ENCODE measurements around the gene EML2.

Gene EML2

DNA sequence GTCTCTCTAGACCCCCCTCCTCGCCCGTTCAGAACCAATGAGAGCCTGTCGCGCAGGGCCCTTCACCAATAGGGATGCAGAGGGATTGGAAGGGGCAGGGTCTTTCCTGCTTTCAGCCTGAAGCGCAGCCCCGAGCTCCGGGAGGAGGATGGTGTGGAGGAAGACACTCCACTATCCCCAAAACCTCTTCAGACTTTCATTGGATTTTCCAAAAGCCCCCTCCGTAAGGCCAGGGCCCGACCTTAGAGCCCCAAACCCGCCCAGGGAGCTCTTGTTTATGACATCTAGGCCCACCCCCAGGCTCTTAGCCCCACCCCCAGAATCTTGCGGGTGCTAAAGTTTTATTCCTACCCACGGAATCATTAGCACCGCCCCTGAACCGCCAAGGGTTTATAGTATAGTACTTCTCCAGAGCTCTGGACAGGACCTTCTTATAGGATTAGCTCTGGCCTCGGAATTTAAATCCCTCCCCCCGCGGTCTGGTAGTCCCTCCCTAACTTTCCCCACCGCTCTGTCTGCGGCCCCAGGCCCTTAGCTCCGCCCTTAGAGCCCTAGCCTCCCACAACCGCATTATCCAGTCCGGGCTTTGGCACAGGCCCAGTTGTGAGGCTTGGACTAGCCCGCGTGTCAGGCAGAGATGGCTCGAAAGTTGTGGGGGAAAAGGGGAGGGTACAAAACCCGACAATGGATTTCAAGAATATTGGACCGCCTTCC lies 6.6 kb upstream of the EML2 start:
- TF ChIP-seq, protein P1, sequence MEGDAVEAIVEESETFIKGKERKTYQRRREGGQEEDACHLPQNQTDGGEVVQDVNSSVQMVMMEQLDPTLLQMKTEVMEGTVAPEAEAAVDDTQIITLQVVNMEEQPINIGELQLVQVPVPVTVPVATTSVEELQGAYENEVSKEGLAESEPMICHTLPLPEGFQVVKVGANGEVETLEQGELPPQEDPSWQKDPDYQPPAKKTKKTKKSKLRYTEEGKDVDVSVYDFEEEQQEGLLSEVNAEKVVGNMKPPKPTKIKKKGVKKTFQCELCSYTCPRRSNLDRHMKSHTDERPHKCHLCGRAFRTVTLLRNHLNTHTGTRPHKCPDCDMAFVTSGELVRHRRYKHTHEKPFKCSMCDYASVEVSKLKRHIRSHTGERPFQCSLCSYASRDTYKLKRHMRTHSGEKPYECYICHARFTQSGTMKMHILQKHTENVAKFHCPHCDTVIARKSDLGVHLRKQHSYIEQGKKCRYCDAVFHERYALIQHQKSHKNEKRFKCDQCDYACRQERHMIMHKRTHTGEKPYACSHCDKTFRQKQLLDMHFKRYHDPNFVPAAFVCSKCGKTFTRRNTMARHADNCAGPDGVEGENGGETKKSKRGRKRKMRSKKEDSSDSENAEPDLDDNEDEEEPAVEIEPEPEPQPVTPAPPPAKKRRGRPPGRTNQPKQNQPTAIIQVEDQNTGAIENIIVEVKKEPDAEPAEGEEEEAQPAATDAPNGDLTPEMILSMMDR (conservative IDR thresholded peaks at IDR 0.05) = no peak
- peak overlapping the region; percentile 59 for H3K27ac ChIP-seq

GRCh38 chr19:45645068-45645630 lies 6.0 kb upstream of the EML2 start:
- TF ChIP-seq, protein P1 (conservative IDR thresholded peaks at IDR 0.05) = no peak
- peak overlapping the region; percentile 59 for H3K27ac ChIP-seq

DNA sequence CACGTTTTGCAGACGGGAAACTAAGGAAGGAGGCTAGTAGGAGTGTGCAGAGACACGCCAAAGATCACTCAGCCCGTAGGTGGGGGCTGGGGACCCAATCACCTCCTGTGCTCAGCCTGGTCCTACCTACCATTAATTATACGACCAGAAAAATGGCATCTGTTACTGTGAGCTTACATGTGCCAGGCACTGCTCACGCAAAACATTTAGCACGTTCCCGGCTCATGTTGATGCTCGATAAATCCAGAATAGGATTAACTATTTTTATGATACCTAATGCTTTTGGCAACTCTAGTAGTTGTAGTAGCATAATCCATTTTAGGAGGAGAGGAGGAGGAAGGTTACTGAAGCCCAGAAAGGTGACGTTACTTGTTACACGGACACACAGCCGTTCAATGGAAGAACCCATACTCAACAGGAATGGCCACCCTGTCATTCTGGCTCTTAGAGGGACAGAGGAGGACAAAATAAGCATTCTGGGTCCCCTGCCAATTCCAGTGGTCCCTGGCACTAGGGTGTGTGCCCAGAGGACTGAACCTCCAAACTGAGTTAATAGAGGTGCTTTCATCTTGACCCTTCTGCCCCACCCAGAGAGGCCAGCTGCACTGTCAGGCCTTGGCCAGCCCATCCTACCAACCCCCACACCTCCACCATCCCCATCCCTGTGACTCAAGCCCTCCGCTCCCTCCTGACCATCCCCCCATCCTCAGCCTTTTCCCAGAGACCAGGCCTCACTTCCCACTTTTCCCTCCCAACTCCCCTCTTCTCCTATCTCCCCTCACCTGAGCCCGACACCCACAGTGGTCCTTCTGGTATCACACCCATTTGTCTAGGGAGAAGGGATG lies 5.0 kb upstream of the EML2 start:
- TF ChIP-seq, protein P1 (conservative IDR thresholded peaks at IDR 0.05) = no peak
- H3K27ac ChIP-seq = peak overlapping the region; percentile 79

- peak overlapping the region; percentile 79 for H3K27ac ChIP-seq
- TF ChIP-seq, protein P1 (conservative IDR thresholded peaks at IDR 0.05) = peak; percentile 99
Observed at GRCh38 chr19:45643024-45643926, 4.1 kb upstream of the EML2 start.

- TF ChIP-seq, protein P1 (conservative IDR thresholded peaks at IDR 0.05) = no peak
- peak overlapping the region; percentile 79 for H3K27ac ChIP-seq
Observed at GRCh38 chr19:45641274-45642105, 2.3 kb upstream of the EML2 start.

DNA sequence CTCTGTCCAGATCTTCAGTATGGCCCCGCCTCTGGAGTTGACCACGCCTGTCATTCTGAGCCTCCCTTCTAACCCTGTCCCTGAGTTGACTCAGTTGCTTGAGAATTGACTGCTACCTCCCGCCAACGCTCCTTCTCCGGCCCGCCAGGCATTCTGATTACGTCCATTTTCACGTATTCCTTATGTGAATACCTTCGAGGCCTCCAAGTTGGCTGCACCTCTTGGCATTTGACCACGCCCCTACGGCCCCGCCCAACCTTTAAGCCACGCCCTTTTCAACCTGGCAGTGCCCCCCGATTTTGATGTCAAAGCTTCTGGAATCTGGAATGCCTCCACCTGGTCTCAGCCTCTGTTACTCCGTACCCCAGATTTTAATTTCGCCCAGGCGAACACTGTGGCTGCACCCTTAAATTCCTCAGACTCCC lies 1.7 kb upstream of the EML2 start:
- H3K27ac ChIP-seq = peak overlapping the region; percentile 79
- TF ChIP-seq, protein P1 (conservative IDR thresholded peaks at IDR 0.05) = no peak
